Uterus (tissue), 2 donors: ENCODE data around the gene IGF2.

Experiments
- POLR2A ChIP-seq, 2 donors: fragments of 450-650 bp; IDR thresholded peaks; one replicate each; pipeline ENCODE4 v1.6.1; 2016; ENCODE audit warnings: antibody characterized with exemption in 2 of 2, mild to moderate bottlenecking in 1 of 2, moderate library complexity in 1 of 2
- TF ChIP-seq, protein P1 (sequence below), 4 experiments: fragments of 200-600 bp in 2 of 4; fragments of 450-650 bp in 2 of 4; sonication (generic) in 2 of 4; IDR thresholded peaks; one replicate each; pipeline ENCODE4 v1.5.1; 2016 to 2019; ENCODE audit warnings: antibody characterized with exemption in 4 of 4, mild to moderate bottlenecking in 2 of 4, moderate library complexity in 1 of 4

DNA sequence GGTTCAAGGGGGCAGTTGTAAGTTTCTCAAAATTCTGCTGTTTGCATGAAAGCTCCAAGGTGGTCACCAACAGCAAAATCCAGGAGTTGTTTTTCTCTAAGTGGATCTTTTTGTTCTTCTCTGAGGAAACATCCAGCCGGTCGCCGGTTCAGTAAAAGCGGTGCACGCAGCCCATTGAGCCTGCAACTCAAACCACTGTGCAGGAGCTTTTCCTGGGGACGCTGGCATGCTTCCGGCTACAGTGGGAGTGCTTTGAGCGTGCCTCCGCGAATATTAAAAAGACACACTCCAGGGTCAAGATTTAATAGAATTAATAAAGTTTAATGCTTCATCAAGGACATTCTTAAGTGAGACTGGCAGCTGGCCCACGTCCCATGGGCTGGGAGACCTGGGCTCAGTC lies 25.4 kb downstream of the IGF2 start:
- TF ChIP-seq, protein P1, sequence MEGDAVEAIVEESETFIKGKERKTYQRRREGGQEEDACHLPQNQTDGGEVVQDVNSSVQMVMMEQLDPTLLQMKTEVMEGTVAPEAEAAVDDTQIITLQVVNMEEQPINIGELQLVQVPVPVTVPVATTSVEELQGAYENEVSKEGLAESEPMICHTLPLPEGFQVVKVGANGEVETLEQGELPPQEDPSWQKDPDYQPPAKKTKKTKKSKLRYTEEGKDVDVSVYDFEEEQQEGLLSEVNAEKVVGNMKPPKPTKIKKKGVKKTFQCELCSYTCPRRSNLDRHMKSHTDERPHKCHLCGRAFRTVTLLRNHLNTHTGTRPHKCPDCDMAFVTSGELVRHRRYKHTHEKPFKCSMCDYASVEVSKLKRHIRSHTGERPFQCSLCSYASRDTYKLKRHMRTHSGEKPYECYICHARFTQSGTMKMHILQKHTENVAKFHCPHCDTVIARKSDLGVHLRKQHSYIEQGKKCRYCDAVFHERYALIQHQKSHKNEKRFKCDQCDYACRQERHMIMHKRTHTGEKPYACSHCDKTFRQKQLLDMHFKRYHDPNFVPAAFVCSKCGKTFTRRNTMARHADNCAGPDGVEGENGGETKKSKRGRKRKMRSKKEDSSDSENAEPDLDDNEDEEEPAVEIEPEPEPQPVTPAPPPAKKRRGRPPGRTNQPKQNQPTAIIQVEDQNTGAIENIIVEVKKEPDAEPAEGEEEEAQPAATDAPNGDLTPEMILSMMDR (IDR thresholded peaks at IDR 0.05), result no peak
- TF ChIP-seq POLR2A (IDR thresholded peaks at IDR 0.05), result no peak
